Progenitor cell of endocrine pancreas (in vitro differentiated cells): Measurements from ENCODE around the gene SND1. TPM values are rescaled to one million over a fixed set of nuclear protein-coding genes. Genes with fewer than 3 reads are reported as not detected.

Experiments used
- DNase-seq: peaks from one replicate; pipeline ENCODE4 v3.0.0; 2021; ENCODE audit warnings: low spot score; ENCODE audit not compliant: unreplicated experiment
- H3K27ac Mint-ChIP-seq: 2 replicates; pipeline ENCODE4 v1.8.0; 2021; ENCODE audit warnings: mild to moderate bottlenecking, moderate library complexity, mixed read lengths
- H3K27me3 Mint-ChIP-seq: 2 replicates; pipeline ENCODE4 v1.8.0; 2021; ENCODE audit warnings: mixed read lengths
- H3K36me3 Mint-ChIP-seq: 2 replicates; pipeline ENCODE4 v1.8.0; 2022; ENCODE audit warnings: mixed read lengths; ENCODE audit not compliant: insufficient read depth
- H3K4me1 Mint-ChIP-seq: 2 replicates; pipeline ENCODE4 v1.8.0; 2021; ENCODE audit warnings: low read depth, mixed read lengths
- H3K4me3 Mint-ChIP-seq: 2 replicates; pipeline ENCODE4 v1.8.0; 2021; ENCODE audit warnings: low read depth, mild to moderate bottlenecking, moderate library complexity, mixed read lengths
- H3K9me3 Mint-ChIP-seq: 2 replicates; pipeline ENCODE4 v1.8.0; 2021; ENCODE audit warnings: low read depth, mixed read lengths
- total RNA-seq: library from RNA; stranded (reverse); gene quantifications from 2 replicates; pipeline ENCODE4 v1.2.1, GENCODE V29; 2021
- TF ChIP-seq, protein P1 (sequence below): fragments of 200-600 bp; sonication (generic); IDR thresholded peaks from one replicate; pipeline ENCODE4 v1.5.0; 2021; ENCODE audit warnings: antibody characterized with exemption, mild to moderate bottlenecking; ENCODE audit not compliant: unreplicated experiment

The SND1 gene
- total RNA-seq, 1 donor from 2014 or later, result 213 TPM

DNA sequence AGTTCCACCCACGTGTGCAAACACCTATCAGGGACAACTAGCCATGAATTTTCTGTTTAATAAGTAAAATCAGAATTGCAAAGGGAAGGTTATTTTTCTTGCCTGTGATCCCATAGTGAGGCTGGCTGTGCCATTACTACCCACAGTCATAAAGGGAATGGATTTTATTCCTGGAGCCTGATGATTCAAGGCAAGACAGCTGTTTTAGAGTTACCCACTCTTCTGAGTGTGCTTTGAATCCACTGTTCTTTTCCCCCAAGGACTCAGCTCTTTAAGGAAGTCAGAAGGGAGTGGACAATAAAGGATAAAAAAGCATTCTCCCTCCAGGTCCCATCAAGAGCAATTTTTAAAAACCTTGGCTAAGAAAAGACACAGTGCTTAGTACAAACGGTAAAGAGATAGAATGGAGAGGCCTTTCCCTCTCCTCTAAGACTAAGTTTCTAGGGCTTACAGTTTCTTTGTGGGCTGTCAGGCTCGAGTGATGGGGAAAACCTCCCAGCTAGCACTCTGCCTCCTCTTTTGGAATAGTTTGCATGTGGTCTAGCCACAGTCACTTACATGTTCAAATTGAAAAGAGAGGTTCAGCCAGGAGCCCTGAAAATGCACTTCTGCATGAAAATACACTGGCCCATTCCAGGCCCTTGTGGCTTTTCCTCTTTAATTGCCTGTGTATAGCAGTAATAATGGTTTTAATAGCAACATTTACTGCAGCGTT is 384.4 kb downstream of the SND1 start:
- H3K27me3 Mint-ChIP-seq, result peaks cover 9% of the 10 kb centered on the region
- no peaks in the 10 kb centered on the region for H3K36me3 Mint-ChIP-seq
- H3K4me1 Mint-ChIP-seq, result peaks cover 9% of the 10 kb centered on the region
- TF ChIP-seq, protein P1, sequence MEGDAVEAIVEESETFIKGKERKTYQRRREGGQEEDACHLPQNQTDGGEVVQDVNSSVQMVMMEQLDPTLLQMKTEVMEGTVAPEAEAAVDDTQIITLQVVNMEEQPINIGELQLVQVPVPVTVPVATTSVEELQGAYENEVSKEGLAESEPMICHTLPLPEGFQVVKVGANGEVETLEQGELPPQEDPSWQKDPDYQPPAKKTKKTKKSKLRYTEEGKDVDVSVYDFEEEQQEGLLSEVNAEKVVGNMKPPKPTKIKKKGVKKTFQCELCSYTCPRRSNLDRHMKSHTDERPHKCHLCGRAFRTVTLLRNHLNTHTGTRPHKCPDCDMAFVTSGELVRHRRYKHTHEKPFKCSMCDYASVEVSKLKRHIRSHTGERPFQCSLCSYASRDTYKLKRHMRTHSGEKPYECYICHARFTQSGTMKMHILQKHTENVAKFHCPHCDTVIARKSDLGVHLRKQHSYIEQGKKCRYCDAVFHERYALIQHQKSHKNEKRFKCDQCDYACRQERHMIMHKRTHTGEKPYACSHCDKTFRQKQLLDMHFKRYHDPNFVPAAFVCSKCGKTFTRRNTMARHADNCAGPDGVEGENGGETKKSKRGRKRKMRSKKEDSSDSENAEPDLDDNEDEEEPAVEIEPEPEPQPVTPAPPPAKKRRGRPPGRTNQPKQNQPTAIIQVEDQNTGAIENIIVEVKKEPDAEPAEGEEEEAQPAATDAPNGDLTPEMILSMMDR, result no peak
- no peak overlapping the region for H3K4me3 Mint-ChIP-seq
- H3K27ac Mint-ChIP-seq, result no peak overlapping the region
- DNase-seq, result no peak
- H3K9me3 Mint-ChIP-seq, result no peaks in the 10 kb centered on the region

DNA sequence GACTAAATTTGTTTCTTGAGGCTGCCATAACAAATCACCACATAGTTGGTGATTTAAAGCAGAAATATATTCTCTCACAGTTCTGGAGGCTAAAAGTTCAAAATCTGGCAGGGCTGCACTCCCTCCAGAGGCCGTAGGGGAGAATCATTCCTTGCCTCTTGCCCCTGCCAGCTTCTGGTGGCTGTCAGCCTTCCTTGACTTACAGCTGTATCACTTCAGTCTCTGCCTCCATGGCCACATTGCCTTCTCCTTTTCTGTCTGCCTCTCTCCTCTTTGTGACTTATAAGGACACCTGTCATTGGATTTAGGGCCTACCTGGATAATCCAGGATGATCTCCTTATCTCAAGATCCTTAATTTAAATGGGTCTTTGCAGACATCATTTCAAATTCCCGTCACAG is 385.1 kb downstream of the SND1 start:
- no peak for DNase-seq
- Mint-ChIP-seq H3K9me3 (no peaks in the 10 kb centered on the region), H3K4me1 (peaks cover 9% of the 10 kb centered on the region), H3K27ac (no peak overlapping the region), H3K27me3 (peaks cover 9% of the 10 kb centered on the region), H3K36me3 (no peaks in the 10 kb centered on the region), H3K4me3 (no peak overlapping the region)
- TF ChIP-seq, protein P1, result no peak

DNA sequence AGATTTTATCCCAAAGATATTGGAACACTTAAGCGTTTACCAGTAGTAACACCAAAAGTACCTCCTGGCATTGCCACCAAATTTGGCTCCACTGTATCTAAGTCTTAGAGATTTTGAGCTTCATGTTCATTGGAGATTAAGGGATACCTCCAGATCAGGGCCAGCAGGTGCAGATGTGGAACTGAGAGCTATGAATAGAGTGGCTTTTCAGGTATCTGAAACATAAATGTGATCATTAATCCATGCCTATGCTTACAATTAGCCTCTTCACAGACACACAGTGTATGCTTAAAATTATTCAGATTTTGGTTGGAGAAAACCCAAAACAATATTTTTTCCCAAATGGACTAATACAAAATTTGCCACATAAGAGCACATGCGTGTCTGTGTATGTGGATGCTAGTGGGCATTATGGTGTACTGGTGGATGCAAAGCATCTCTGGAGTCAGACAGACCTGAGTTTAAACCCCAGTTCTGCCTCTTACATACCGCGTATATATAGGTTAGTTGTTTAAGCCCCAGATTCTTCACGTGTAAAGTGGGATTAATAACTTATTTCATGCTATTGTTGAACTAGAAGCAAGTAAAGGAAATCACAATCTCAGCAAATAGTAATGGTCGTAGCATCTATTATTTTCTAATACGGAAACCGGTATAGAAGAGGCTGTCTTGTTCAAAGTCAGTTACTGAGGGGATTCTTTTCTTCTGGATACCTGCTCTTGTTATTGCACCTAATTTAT is 386.1 kb downstream of the SND1 start:
- Mint-ChIP-seq H3K36me3 (no peaks in the 10 kb centered on the region), H3K27me3 (peaks cover 9% of the 10 kb centered on the region)

DNA sequence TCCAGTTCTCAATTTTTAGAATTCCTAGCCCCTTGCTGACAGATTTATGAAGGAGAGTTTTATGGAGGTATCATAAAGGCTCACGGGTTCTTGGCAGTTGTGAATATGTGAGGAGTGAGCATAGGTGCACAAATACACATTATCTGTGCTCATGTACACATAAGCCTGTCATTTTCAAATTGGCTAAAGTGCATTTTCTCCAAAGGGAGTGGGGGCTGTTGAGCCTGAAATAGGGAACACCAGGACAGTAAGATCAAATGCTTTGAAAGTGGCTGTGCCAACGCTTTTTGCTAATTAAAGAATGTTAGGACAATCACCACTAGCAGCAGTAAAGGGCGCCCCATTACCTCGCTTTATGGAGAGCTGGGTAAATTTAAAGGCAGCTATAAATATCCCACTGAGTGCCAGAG is 387.6 kb downstream of the SND1 start:
- peaks cover 6% of the 10 kb centered on the region for H3K4me1 Mint-ChIP-seq
- TF ChIP-seq, protein P1, result no peak
- no peak overlapping the region for H3K27ac Mint-ChIP-seq
- no peak for DNase-seq
- no peak overlapping the region for H3K4me3 Mint-ChIP-seq
- H3K9me3 Mint-ChIP-seq, result no peaks in the 10 kb centered on the region
- no peaks in the 10 kb centered on the region for H3K36me3 Mint-ChIP-seq
- no peaks in the 10 kb centered on the region for H3K27me3 Mint-ChIP-seq

More for the DNA sequence above, 386.1 kb downstream of the SND1 start:
- H3K4me1 Mint-ChIP-seq, result peaks cover 9% of the 10 kb centered on the region
- H3K4me3 Mint-ChIP-seq, result no peak overlapping the region
- no peaks in the 10 kb centered on the region for H3K9me3 Mint-ChIP-seq
- no peak overlapping the region for H3K27ac Mint-ChIP-seq
- TF ChIP-seq, protein P1, result no peak
- DNase-seq, result no peak

DNA sequence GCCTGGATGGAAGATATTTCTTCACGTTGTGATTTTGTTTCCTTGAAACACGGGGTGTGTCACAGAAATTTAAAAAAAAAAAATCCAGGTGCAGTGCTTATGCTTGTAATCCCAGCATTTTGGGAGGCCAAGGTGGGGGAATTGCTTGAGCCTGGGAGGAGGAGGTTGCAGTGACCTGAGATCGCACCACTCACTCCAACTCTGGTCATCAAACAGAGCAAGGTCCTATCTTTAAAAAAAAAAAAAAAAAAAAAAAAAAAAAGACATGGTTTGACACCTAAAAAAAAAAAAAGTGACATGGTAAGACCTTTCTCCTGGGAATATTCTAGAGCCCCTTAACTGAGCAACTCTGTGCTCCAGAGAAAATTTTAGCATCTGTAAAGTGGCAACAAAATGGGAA is 388.2 kb downstream of the SND1 start:
- Mint-ChIP-seq H3K4me1 (peaks cover 6% of the 10 kb centered on the region), H3K4me3 (no peak overlapping the region), H3K27me3 (no peaks in the 10 kb centered on the region), H3K36me3 (no peaks in the 10 kb centered on the region), H3K9me3 (no peaks in the 10 kb centered on the region), H3K27ac (no peak overlapping the region)
- DNase-seq, result no peak
- TF ChIP-seq, protein P1, result no peak
